Activated effector memory CD4-positive, alpha-beta T cell treated with Interleukin-2 at 50 U/mL for 16 hours (primary cell): Measurements from ENCODE around the gene CCL8.
"Not testable (repeated sequence)": the region's sequence is repeated elsewhere in the genome, so short reads cannot be mapped to it uniquely, and the experiment has no call there.

Experiments used
- DNase-seq: peaks from one replicate; pipeline ENCODE4 v3.0.0-alpha.2; 2020

CCL8 gene

DNA sequence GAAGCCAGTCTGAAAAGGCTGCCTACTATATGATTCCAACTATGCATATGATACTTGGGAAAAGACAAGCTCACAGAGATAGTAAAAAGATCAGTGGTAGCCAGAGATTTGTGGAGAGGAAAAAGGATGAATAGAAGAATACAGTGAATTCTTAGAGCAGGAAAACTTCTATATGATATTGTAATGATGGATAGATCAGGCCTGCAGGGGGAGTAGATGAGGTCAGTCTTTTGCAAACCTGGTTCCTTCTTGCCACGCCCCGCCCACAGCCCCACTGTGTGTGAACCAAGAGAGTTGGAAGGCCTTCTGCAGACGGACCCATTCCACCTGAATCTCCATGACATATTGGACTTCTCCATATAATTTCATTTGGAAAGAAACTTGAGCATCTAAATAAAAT is 761 bp upstream of the CCL8 start:
- DNase-seq, result no peak

DNA sequence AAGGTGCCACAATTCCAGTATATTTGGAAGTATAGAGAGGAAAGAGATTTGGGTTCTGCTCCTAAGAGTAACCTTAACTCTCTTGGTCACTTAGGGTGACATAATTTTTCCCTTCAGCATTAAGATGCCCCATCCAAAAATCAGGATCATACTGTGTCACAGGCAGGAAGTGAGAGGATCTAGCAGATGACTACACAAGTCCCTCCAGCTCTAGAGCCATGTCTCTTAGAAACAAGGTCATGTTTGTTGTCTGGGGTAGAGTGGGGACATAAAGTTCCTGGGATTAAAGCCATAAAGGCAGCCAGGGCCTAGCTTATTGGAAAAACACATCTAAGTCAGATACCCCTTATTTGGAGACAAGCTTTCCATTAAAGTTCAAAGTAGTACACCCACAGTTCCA is 2.7 kb downstream of the CCL8 start:
- DNase-seq, result no peak

DNA sequence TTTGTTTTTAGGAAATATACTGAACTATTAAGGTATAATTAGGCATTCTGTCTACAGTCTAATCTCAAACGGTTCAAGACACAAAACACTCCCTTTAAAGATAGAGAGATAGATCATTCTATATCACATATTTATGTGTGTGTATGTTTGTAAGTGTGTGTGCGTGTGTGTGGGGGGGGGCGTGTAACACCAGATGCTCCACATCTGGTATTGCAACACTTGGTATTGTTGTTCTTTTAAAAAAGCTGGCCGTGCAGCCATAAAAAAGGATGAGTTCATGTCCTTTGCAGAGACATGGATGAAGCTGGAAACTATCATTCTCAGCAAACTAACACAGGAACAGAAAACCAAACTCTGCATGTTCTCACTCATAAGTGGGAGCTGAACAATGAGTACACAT is 8.3 kb downstream of the CCL8 start:
- DNase-seq, result not testable (repeated sequence)

DNA sequence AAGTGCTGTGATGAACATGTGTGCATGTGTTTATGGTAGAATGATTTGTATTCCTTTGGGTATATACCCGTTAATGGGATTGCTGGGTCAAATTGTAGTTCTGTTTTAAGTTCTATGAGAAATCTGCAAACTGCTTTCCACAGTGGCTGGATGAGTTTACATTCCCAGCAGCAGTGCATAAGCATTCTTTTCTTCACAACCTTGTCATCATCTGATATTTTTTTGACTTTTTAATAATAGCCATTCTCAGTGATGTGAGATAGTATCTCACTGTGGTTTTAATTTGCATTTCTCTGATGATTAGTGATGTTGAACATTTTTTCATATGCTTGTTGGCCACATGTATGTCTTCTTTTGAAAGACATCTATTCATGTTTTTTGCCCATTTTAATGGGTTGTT is 18.5 kb downstream of the CCL8 start:
- no peak for DNase-seq

DNA sequence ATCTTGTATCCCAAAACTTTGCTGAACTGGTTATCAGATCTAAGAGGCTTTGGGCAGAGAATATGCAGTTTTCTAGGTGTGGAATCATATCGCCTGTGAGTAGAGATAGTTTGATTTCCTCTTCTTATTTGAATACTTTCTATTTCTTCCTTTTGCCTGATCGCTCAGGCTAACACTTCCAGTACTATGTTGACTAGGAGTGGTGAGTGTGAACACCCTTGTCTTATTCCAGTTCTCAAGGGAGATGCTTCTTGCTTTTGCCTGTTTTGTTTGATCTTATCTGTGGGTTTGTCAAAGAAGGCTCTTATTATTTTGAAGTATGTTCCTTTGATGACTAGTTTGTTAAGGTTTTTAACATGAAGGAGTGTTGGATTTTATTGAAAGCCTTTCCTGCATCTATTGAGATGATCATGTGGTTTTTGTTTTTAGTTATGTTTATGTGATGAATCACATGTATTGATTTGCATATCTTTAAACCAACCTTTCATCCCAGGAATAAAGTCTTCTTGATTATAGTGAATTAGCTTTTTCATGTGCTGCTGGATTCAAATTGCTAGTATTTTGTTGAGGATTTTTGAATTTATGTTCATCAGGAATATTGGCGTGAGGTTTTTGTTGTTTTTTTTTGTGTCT is 20.0 kb downstream of the CCL8 start:
- DNase-seq, result no peak

DNA sequence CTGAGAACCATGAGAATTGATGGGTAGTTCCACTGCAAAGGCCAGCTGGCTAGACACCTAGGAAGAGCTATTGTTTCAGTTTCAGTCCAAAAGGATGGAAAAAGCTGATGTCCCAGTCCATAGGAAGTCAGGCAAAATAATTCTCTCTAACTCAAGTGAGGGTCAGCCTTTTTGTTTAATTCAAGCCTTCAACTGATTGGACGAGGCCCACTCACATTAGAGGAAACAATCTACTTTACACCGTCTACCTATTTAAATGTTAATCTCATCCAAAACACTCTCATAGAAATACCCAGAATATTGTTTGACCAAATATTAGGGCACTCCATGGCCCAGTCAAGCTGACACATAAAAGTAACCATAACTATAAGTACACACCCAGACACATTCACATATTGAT is 22.7 kb downstream of the CCL8 start:
- no peak for DNase-seq

DNA sequence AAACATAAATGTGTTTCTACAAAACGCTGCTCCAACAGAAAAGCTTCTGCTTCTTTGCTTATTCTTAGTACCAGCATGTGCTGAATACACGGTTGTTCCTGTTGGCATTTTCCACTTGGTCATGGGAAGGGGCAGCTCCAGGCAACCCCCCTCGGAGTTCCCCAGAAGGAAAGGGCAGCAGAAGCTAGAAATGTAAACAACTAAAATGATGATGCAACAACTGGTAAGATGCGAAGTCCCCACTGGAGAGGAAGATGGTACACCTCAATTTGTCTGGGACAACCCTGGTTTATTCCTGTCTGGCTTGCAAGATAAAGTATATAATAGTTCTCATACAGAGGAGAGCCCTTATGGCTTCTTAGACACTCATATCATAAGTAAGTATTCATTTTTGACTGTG is 27.8 kb downstream of the CCL8 start:
- DNase-seq, result no peak

DNA sequence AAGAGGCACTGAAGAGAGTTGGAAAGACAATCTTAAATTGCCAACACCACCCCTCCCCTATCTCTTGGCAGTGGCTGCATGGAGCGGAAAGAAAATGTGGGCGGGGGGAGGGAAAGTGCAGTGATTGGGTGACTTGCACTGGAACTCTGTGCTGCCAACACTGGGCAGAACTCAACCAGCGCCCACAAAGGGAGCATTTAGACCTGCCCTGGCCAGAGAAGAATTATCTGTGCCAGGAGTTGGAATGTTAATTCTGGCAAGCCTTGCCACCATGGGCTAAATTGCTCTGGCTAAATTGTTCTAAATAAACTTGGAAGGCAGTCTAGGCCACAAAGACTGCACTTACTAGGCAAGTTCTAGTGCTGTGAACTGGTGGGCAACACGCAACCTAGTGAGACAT is 30.5 kb downstream of the CCL8 start:
- DNase-seq, result no peak

DNA sequence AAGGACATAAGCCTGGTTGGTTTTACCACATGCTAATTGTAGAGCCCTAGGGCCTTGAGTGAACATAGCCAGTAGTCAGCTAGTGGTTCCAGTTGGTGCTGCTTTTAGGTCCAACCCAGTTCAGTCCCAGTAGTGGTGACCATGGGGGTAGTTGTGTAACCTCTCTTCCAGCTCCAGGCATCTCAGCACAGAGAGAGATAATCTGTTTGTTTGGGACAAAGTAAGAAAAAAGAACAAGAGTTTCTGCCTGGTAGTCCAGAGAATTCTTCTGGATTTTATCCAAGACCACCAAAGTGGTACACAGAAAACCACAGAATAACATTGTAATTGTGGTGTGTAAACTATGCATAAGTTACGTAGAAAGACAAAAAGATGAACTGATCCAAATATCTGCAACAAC is 31.9 kb downstream of the CCL8 start:
- no peak for DNase-seq

DNA sequence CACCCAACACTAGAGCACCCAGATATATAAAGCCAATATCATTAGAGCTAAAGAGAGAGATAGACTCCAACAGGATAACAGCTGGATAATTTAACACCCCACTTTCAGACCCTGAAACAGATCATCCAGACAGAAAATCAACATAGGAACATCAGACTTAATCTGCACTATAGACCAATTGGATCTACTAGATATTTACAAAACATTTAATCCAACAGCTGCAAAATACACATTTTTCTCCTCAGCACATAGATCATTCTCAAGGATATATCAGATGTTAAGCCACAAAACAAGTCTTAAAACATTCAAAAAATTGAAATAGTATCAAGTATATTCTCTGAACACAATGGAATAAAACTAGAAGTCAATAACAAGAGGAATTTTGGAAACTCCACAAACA is 33.0 kb downstream of the CCL8 start:
- no peak for DNase-seq

DNA sequence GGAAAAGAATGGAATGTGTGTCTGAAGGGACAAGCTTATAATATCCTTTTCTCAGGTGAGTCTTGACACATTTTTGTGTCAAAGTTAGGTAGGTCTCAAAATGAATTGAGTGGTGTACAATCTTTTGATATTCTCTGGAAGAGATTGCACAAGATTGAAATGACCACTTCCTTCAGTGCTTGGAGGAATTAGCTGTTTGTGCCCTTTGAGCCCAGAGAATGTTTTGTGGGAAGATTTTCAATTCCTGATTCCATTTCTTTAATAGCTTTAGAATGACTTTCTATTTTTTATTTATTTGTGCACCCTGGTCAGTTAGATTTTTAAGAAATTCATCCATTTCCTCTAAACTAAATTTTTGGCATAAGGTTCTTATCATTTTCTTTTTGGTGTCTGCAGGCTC is 35.4 kb downstream of the CCL8 start:
- DNase-seq, result no peak

DNA sequence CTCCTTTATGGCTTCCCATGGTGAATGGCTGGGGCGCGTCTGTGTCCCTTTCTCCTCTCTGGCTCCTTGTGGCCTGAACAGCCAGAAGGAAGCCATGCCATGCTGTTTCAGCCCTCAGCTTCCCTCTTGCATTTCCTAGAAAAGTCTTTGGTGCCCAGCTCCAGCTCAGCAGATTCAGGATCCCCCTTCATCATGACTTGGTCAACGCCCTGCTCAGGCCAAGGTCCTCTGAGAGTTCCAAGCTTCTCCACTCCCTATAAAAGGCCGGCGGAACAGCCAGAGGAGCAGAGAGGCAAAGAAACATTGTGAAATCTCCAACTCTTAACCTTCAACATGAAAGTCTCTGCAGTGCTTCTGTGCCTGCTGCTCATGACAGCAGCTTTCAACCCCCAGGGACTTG is 37.0 kb downstream of the CCL8 start, which contains the start of gene CCL13:
TSS of gene CCL13 (plus strand) at position 287 of the 400 bp plus-strand sequence. CDS start at position 334, 47 bp downstream.
- DNase-seq, result no peak

DNA sequence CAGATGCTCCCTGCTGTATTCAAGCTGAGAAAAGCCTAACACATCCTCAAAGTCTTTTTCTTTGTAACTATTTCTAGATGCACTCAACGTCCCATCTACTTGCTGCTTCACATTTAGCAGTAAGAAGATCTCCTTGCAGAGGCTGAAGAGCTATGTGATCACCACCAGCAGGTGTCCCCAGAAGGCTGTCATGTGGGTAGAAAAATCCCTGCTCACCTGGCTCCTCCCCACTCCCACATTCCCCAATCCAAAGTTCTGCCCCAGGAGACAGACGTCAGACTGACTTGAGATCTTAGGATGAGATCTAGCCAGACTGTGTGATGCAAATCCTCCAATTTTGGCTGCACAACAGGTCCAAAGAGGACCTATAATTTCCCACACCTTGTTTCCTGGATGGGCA is 38.2 kb downstream of the CCL8 start:
- no peak for DNase-seq

DNA sequence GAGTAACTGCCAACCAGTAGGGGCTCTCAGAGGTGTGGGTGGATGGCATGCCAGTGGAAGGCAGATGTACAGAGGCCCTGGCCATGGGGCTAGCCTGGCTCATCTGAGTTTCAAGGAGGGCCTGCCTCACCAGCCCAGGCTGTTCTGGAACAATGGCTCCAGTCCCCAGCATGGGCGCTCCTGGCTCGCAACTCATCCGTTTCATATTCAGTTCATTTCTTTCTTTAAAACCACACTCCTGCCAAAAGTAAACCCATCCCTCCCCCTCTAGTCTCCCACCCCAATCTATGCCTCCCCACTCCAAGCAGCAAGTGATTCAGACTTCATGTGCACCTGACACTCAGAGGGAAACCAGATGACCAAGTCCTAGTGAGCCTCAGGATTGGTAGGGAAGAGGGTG is 39.4 kb downstream of the CCL8 start:
- DNase-seq, result no peak

DNA sequence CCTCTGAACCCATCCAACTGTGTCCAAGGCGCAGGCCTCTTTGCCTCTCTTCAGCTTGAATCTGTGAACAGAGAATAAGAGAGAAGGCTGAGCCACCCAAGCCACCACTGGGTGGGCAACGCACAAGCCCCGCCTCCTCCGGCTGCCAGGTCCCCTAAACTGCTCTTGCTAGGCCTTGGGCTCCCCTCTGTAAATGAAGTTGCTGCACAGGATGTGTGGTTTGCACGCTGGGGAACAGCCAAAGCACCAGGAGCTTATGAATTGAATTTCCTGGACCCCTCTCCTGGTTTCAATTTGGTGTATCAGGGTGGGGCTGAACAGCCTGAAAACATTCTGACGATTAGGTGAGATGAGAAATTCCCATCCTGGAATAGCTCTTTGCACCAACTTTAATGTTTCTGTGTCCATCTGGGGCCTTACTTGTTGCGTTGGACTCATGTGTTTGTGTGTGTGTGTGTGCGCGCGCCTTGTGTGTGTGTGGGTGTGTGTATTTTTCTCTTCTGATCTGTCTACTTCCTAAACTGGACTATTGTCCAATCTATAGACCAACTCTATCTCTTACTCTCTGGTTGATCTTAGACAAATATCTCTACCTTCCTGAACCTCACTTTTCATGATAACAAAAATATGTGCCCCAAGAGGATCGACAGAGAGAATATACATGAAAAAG is 41.5 kb downstream of the CCL8 start:
- DNase-seq, result no peak

DNA sequence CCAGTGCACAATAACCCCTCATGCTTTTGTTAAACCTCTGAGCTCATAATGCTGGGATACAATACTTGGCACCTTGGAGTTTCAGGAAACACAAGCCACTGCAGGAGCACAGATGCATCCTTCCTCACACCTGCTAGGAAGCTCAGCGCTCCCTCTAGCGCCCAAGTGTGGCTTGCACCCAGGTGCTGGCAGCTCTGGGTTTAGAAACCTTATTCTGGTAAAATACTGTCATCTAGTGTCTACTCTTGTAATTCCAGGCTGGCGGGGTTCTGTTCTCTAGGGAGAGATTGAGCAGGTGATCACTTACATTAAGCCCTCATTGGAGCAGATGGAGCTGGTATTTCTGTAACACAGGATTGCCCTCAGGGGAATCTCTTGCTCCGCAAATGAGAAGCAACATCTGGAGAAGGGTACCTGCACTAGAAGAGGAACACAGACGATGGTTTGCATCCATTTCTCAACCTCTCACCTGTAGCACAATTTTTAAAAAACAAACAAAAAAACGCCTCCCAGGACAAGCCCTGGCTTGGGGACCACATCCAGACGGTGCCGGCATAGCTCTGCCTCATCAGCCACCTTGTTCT is 42.3 kb downstream of the CCL8 start:
- peak; percentile 14 for DNase-seq

DNA sequence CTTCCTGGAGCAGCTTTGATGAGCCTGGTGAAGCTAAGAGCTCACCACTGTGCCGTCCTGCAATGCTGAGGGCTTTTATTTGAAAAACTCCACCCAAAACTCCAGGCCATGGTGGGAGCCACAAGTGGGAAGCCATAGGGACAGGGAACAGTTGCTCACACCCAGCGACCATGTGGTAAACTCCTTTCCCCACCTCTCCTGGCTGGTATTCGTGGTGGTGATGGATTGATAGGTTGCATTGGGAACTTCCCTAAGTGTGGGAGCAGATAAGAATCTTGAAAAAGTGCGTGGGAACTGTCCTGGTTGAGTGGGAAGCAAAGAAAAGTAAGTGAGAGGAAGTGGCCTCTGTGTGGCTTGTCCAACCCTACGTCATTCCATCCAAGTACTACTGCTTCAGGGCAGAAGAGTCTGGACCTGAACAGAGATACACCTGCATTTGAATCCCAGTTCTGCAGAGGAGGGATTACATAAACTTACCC is 44.0 kb downstream of the CCL8 start, which contains the start of gene CCL1:
TSS of gene CCL1 (minus strand) at position 51 of the 479 bp plus-strand sequence. CDS start 72 bp downstream, outside the sequence.
- DNase-seq, result no peak

DNA sequence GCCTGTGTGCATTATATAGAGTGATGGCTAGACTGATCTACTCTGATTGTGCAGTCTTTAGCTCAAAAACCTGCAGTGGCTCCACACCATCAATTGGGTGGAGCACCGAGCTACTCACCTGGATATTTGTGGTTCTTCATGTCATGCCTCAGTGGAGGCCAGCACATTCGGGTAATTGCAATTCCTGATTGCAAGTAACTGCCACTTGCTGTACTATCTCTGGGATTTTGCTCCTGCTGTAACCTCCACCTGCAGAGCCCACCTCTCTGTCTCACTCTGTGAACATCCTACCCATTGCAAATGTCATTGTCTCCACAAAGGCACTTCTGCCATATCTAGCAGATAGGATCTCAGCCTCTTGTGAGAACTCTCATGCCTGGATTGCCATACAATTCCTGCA is 45.5 kb downstream of the CCL8 start:
- no peak for DNase-seq

DNA sequence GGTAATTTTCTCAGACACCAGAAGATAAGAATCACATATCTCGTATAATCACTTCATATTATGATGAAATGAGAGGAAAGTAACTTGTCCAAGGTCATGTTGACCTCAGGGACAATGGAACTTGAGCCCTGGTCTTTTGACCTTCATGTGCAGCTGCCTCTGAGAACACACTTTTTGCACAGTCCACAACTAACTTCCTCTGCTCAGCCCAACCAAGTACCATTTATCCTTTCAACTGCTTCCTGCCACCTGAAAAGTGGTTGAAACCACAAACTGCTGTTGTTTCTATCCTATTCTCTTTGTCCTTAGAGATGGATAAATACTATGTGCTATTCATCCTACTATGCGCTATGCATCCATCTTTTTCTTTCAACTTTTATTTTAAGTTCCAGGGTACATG is 46.1 kb downstream of the CCL8 start:
- no peak for DNase-seq

DNA sequence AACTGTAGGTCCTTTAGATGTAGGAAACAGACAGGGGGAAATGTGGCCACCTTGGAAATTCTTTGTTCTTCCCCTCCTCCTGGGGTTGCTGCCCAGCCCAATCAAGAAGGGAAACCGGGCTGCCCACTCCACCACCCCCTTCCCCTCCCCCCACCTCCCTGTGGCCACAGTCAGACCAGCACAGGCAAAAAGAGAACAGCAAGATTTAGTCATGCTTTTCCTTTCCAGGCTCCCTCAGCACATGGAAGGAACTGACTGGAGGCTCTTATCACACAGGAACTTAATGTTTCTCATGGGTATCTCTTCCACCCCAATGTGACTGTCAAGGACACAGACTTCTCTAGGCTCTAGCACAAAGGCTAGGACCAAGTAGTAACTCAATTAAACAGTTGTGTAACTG is 46.8 kb downstream of the CCL8 start:
- DNase-seq, result no peak

DNA sequence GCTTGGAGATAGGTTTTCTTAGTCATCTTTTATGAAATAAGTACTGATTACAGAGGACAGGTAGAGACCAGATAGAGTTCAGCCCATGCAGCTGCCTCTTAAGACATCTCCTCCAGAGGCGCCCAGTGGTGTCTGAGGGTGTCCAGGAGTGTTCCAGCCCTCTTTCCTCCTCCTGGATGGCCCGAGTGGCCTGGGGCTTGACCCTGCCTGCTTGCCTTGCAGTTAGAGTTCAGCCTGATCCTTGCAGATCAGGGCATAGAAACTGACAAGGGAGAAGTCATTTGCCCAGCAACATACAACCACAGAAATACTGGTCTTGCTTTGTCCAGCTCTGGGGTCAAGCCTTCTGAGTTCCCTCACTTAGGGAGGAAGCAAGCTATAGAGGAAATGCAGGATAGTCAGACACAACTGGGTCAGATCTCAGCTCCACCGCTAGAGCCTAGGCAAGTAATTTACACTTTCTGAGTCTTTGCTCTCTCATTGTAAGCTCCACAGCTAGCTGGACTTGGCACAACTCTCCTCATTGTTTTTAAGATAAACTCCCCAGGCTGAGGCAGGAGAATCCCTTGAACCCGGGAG is 47.4 kb downstream of the CCL8 start:
- DNase-seq, result no peak

DNA sequence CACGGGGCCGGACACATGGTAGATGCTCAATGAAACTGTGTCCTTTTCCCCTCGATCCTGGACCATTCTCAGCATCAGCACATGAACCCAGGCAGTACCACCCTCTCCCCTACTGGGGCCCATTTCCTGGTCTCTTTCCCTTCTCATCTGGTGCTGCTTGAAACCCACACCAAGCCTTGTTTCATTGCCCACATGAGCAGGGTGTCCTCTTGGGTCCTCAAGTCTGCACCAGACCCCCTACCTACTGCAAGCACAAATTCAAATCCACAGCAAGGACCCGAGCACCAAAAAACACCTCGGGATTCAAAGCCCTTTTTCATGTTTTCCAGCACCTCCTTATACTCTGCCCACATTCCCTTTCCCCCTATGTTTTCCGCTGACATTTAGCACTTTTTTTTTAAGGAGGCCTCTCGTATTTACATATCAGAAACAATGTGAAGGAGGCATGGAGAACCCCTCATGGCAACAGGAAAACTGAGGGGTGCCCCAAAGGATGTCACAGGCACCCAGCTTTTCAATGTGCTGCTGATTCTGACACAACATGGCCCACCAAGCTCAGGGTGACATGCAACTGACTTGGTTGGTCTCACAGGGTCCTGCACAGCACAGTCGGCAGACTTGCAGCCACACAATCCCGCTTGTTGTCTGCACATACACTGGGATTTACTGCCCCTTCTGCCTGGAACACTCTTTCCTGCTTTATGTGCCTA is 48.4 kb downstream of the CCL8 start:
- no peak for DNase-seq

DNA sequence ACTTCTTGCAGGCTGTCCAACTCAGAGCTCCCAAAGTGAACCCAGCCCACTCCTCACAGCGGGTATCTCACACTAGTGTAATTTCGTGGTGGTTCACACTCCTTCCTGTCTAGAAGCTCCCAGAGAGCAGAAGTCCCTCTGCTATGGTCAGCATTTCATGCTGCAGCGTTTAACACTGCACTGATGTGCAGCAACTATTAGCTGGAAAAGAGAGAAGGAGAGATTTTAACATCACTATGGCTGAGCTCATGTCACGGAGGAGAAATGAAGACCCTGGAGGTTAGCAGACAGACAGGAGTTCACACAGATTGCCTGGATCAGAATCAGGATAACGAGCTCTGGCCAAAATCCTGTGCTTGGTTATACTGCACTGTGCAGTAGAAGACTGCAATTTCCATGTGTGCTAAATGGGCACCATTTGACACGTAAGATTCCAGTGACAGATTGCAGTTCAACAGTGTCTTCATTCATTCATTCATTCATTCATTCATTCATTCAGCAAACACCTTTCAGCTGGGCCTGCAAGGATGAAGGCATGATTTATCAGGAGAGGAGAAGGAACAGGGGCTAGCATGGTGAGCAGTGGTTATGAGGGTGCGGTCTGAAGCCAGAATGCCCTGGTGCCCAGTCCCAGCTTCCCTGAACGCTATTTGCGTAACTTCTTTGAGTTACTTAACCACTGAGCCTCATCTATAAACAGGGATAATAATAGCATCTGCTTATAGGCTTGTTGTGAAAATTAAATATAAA is 49.1 kb downstream of the CCL8 start:
- DNase-seq, result no peak
